Adrenal gland (tissue), 12 donors: ENCODE measurements around the gene UBA3. TPM values are rescaled to one million over a fixed set of nuclear protein-coding genes. Genes with fewer than 3 reads are reported as not detected.
A peak's percentile ranks its signal among the peaks of the same experiment; 100 is the strongest.

Experiments
- DNase-seq, 7 donors: peaks; one replicate each; pipeline ENCODE4 v3.0.0-alpha.2; 2019 to 2020
- H3K27ac ChIP-seq, 5 donors: fragments of 200-600 bp; sonication (generic) in 4 of 5; 1 replicate in 3 of 5; 2 replicates in 2 of 5; pipeline versions ENCODE4 v1.5.1 to v1.8.0; 2016 to 2020; ENCODE audit warnings: mild to moderate bottlenecking in 1 of 5
- H3K27me3 ChIP-seq: fragments of 200-600 bp; 2 replicates; pipeline ENCODE4 v1.8.0; 2021
- H3K36me3 ChIP-seq, 2 donors: fragments of 200-600 bp; replicated peaks in 1 of 2; 1 replicate in 1 of 2; 2 replicates in 1 of 2; pipeline versions ENCODE4 v1.5.1 to v1.8.0; 2018 to 2022
- H3K4me1 ChIP-seq, 2 donors: fragments of 200-600 bp; replicated peaks in 1 of 2; 1 replicate in 1 of 2; 2 replicates in 1 of 2; pipeline versions ENCODE4 v1.5.1 to v1.8.0; 2018 to 2021
- H3K4me3 ChIP-seq, 4 donors: fragments of 200-600 bp; sonication (generic) in 3 of 4; one replicate each; pipeline ENCODE4 v1.5.1; 2016 to 2018
- H3K9me3 ChIP-seq, 3 donors: fragments of 200-600 bp; sonication (generic) in 1 of 3; replicated peaks in 1 of 3; 1 replicate in 2 of 3; 2 replicates in 1 of 3; pipeline versions ENCODE4 v1.5.1 to v1.8.0; 2016 to 2021
- CTCF ChIP-seq, 6 experiments: fragments of 450-650 bp in 4 of 6; fragments of 200-600 bp in 2 of 6; sonication (generic) in 1 of 6; IDR thresholded peaks; 1 replicate in 5 of 6; 2 replicates in 1 of 6; pipeline versions ENCODE4 v1.5.1 to v1.8.0; 2016 to 2021; ENCODE audit warnings: antibody characterized with exemption in 6 of 6, mild to moderate bottlenecking in 2 of 6, moderate library complexity in 1 of 6
- POLR2A ChIP-seq, 2 donors: fragments of 450-650 bp; IDR thresholded peaks; one replicate each; pipeline ENCODE4 v1.6.1; 2017; ENCODE audit warnings: antibody characterized with exemption in 2 of 2, mild to moderate bottlenecking in 2 of 2, moderate library complexity in 1 of 2
- WGBS, 4 donors: extraction: QIAGEN DNeasy Blood & Tissue Kit in 2 of 4; methylation state at CpG; one replicate each; pipeline versions ENCODE4 v1.1.5 to v1.1.7; 2013 to 2017; 5-methylcytosine and 5-hydroxymethylcytosine counted together
- intact Hi-C, 2 donors: fragments of 100-400 bp; cut with DNase I; formaldehyde crosslinking; loops; one replicate each; pipeline versions ENCODE4 v1.14.1 to v1.15.0; 2022 to 2023
- polyA plus RNA-seq, 3 donors: library from polyadenylated mRNA; stranded (reverse); fragments of 200-250 nt in 2 of 3; fragments of 350-450 nt in 1 of 3; fragmentation: Illumina TruSeq in 1 of 3; extraction: RNeasy Lipid Tissue Mini Kit (QIAGEN cat#74804) in 1 of 3; gene quantifications; one replicate each; pipeline ENCODE4 v1.2.3, GENCODE V29; 2013 to 2014
- total RNA-seq, 9 donors: library from RNA; depleted of rRNA in 4 of 9; stranded (reverse); fragments of >200 nt in 4 of 9; fragments of 120-200 nt in 1 of 9; fragmentation: NEBNext Ultra II Directional in 1 of 9; extraction: Animal tissue kit (Norgen Biotek cat#: 25700) in 1 of 9; gene quantifications; one replicate each; pipeline versions ENCODE4 v1.1.0 to v1.2.4, GENCODE V29; 2013 to 2023
- donor health status: healthy with polysubstance abuse.
- donor health status: Bipolar disorder and iron deficiency.
- donor health status: DM: yes; HTN: yes; CAD: no.
- donor health status: DM: no; HTN: no; CAD: no.
- donor health status: DM: no; HTN: no; CAD: no.
- donor health status: DM: yes; HTN: yes; CAD: no.

The UBA3 gene
- total and polyA plus RNA-seq, 12 donors: 31.8 to 85.7 (median 61.5) TPM

DNA sequence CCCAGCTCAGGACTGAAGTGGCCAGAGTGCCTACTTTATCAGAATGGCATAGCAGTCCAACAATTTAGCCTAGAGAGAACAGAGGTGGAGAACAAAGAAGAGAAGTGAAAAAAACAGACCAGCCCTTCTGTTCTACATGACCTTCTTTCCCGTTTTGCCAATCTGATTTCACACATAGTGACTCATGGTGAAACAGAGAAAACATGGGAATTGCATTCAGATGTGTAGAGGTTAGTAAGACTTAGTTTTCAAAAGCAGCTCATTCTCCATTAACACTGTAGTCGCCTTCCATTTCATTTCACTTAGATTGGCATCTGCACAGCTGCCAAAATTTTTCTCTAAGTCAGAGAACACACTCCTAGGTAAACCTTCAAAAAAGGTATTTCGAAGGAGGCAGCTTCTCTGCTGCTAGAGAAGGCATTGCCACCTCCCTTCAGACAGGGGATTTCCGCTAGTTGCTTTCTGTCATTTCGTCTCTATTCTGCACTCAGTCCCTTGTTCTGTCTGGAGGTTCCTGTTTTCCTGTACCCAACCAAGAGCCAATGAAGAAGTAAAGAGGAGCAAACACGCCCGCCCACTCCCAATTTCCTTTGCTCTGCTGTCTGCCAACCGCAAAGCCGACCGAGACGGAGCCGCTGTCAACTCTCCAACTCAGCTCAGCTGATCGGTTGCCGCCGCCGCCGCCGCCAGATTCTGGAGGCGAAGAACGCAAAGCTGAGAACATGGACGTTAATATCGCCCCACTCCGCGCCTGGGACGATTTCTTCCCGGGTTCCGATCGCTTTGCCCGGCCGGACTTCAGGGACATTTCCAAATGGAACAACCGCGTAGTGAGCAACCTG, 4.4 kb upstream of the UBA3 start, which contains the start of gene ARL6IP5:
Gene ARL6IP5 (plus strand): TSS at position 612 of the 842 bp plus-strand sequence. CDS start 111 bp downstream, at position 723.
- WGBS, 4 donors: 1 to 3% (median 2%) methylated on average over 28 to 32 of the region's 32 CpGs
- peak; percentile 33 to 88 for TF ChIP-seq POLR2A (IDR thresholded peaks at IDR 0.05)
- no peak for TF ChIP-seq CTCF (IDR thresholded peaks at IDR 0.05)
- Histone ChIP-seq H3K27me3 (no peaks in the 10 kb centered on the region), H3K4me1 (peaks cover 41 to 66% of the 10 kb centered on the region in 2 donors), H3K4me3 (peak within 1 kb of the TSS; percentile 58 to 92 (median 66)), H3K36me3 (no peaks in the 10 kb centered on the region), H3K9me3 (no peaks in the 10 kb centered on the region), H3K27ac (peak within 1 kb of the TSS; percentile 66 to 96 (median 90))
- intact Hi-C loops: no loop called here
- DNase-seq: peak; percentile 92 to 97 (median 95)

GRCh38 chr3:69082805-69083204, 2.6 kb upstream of the UBA3 start:
- no peaks in the 10 kb centered on the region for H3K9me3 ChIP-seq
- peak in 4 of 7 donors; percentile 25 to 59 (median 43) for DNase-seq
- peaks cover 38 to 65% of the 10 kb centered on the region in 2 donors for H3K4me1 ChIP-seq
- TF ChIP-seq CTCF (IDR thresholded peaks at IDR 0.05): no peak
- no peak for TF ChIP-seq POLR2A (IDR thresholded peaks at IDR 0.05)
- H3K36me3 ChIP-seq: no peaks in the 10 kb centered on the region
- no peak overlapping the region for H3K4me3 ChIP-seq
- intact Hi-C loops: no loop called here
- no peaks in the 10 kb centered on the region for H3K27me3 ChIP-seq
- peak overlapping the region in 2 of 5 donors; percentile 33 to 96 for H3K27ac ChIP-seq

- intact Hi-C loops: no loop called here
- H3K27me3 ChIP-seq: no peaks in the 10 kb centered on the region
- H3K9me3 ChIP-seq: no peaks in the 10 kb centered on the region
- no peaks in the 10 kb centered on the region for H3K36me3 ChIP-seq
- 59 to 72% (median 67%) methylated on average over 2 of the region's 2 CpGs for WGBS, 4 donors
- no peak for TF ChIP-seq CTCF (IDR thresholded peaks at IDR 0.05)
- no peak for TF ChIP-seq POLR2A (IDR thresholded peaks at IDR 0.05)
- peak overlapping the region in 2 of 5 donors; percentile 33 to 96 for H3K27ac ChIP-seq
- DNase-seq: no peak
- no peak overlapping the region for H3K4me3 ChIP-seq
- peaks cover 33 to 65% of the 10 kb centered on the region in 2 donors for H3K4me1 ChIP-seq
Observed at GRCh38 chr3:69082361-69082760, 2.2 kb upstream of the UBA3 start.

- intact Hi-C loops: no loop called here
- no peaks in the 10 kb centered on the region for H3K36me3 ChIP-seq
- no peak for DNase-seq
- no peaks in the 10 kb centered on the region for H3K27me3 ChIP-seq
- 79 to 83% (median 79%) methylated on average over 5 of the region's 5 CpGs for WGBS, 4 donors
- H3K4me1 ChIP-seq: peaks cover 27 to 62% of the 10 kb centered on the region in 2 donors
- no peaks in the 10 kb centered on the region for H3K9me3 ChIP-seq
- TF ChIP-seq POLR2A (IDR thresholded peaks at IDR 0.05): no peak
- TF ChIP-seq CTCF (IDR thresholded peaks at IDR 0.05): no peak
- H3K4me3 ChIP-seq: no peak overlapping the region
- H3K27ac ChIP-seq: no peak overlapping the region
Observed at GRCh38 chr3:69081583-69082262, 1.6 kb upstream of the UBA3 start.
